ENCODE measurements around the gene ATP6V1F.

Gene ATP6V1F

GRCh38 chr7:128867241-128867640, 4.6 kb downstream of the ATP6V1F start:
- Histone ChIP-seq H4K20me1 (ENCODE audit: insufficient read depth, low read length, poor library complexity, severe bottlenecking) (no peaks in the 10 kb centered on the region), H2AFZ (ENCODE audit: low read length) (no peak overlapping the region), H3K4me2 (ENCODE audit: low read depth, low read length, poor library complexity, severe bottlenecking) (no peak overlapping the region), H3K36me3 (ENCODE audit: insufficient read depth, low read length) (no peaks in the 10 kb centered on the region), H3K4me1 (ENCODE audit: insufficient read depth, low read length, poor library complexity, severe bottlenecking) (peaks cover 18% of the 10 kb centered on the region), H3F3A (ENCODE audit: low read depth) (no peaks in the 10 kb centered on the region), H3K9ac (ENCODE audit: low read depth, low read length, poor library complexity, severe bottlenecking) (no peak overlapping the region), H3K4me3 (ENCODE audit: low read length, poor library complexity, severe bottlenecking) (no peak overlapping the region), H3K9me3 (ENCODE audit: insufficient read depth, low read depth, low read length) (no peaks in the 10 kb centered on the region), H3K79me2 (ENCODE audit: insufficient read depth, low read length) (peaks cover 29% of the 10 kb centered on the region), H3K9me2 (replicated peaks; ENCODE audit: low read depth, low read length) (no peaks in the 10 kb centered on the region), H3K27me3 (ENCODE audit: insufficient read depth, low read length, poor library complexity, severe bottlenecking) (no peaks in the 10 kb centered on the region)
- TF ChIP-seq EZH2phosphoT487 (IDR thresholded peaks at IDR 0.05; ENCODE audit: borderline replicate concordance): no peak

GRCh38 chr7:128867842-128868623, 5.4 kb downstream of the ATP6V1F start:
- no peaks in the 10 kb centered on the region for H3K9me3 ChIP-seq (ENCODE audit: insufficient read depth, low read depth, low read length)
- no peaks in the 10 kb centered on the region for H3K9me2 ChIP-seq (replicated peaks; ENCODE audit: low read depth, low read length)
- H2AFZ ChIP-seq (ENCODE audit: low read length): no peak overlapping the region
- peak overlapping the region; percentile 72 for H3K9ac ChIP-seq (ENCODE audit: low read depth, low read length, poor library complexity, severe bottlenecking)
- H3K36me3 ChIP-seq (ENCODE audit: insufficient read depth, low read length): no peaks in the 10 kb centered on the region
- H3F3A ChIP-seq (ENCODE audit: low read depth): no peaks in the 10 kb centered on the region
- peaks cover 15% of the 10 kb centered on the region for H3K4me1 ChIP-seq (ENCODE audit: insufficient read depth, low read length, poor library complexity, severe bottlenecking)
- H4K20me1 ChIP-seq (ENCODE audit: insufficient read depth, low read length, poor library complexity, severe bottlenecking): no peaks in the 10 kb centered on the region
- no peak overlapping the region for H3K4me3 ChIP-seq (ENCODE audit: low read length, poor library complexity, severe bottlenecking)
- H3K27me3 ChIP-seq (ENCODE audit: insufficient read depth, low read length, poor library complexity, severe bottlenecking): no peaks in the 10 kb centered on the region
- H3K79me2 ChIP-seq (ENCODE audit: insufficient read depth, low read length): peaks cover 26% of the 10 kb centered on the region
- H3K4me2 ChIP-seq (ENCODE audit: low read depth, low read length, poor library complexity, severe bottlenecking): peak overlapping the region; percentile 82
- TF ChIP-seq CTCF (conservative IDR thresholded peaks at IDR 0.05; ENCODE audit: low read length): no peak
- no peak for TF ChIP-seq EZH2phosphoT487 (IDR thresholded peaks at IDR 0.05; ENCODE audit: borderline replicate concordance)

- H3K36me3 ChIP-seq (ENCODE audit: insufficient read depth, low read length): no peaks in the 10 kb centered on the region
- peaks cover 20% of the 10 kb centered on the region; the same call in 1 of the 2 replicates for H3K79me2 ChIP-seq (ENCODE audit: insufficient read depth, low read length)
- H3K4me2 ChIP-seq (ENCODE audit: low read depth, low read length, poor library complexity, severe bottlenecking): peak overlapping the region; percentile 82
- H3K4me1 ChIP-seq (ENCODE audit: insufficient read depth, low read length, poor library complexity, severe bottlenecking): peaks cover 14% of the 10 kb centered on the region
- TF ChIP-seq EZH2phosphoT487 (IDR thresholded peaks at IDR 0.05; ENCODE audit: borderline replicate concordance) (no peak), CTCF (conservative IDR thresholded peaks at IDR 0.05; ENCODE audit: low read length) (no peak)
- no peaks in the 10 kb centered on the region for H3K9me3 ChIP-seq (ENCODE audit: insufficient read depth, low read depth, low read length)
- no peaks in the 10 kb centered on the region for H3F3A ChIP-seq (ENCODE audit: low read depth)
- H3K9me2 ChIP-seq (replicated peaks; ENCODE audit: low read depth, low read length): no peaks in the 10 kb centered on the region
- H3K4me3 ChIP-seq (ENCODE audit: low read length, poor library complexity, severe bottlenecking): peak overlapping the region; percentile 71
- H3K9ac ChIP-seq (ENCODE audit: low read depth, low read length, poor library complexity, severe bottlenecking): peak overlapping the region; percentile 72
- H4K20me1 ChIP-seq (ENCODE audit: insufficient read depth, low read length, poor library complexity, severe bottlenecking): no peaks in the 10 kb centered on the region
- peak overlapping the region; percentile 59; the same call in 1 of the 2 replicates for H2AFZ ChIP-seq (ENCODE audit: low read length)
- H3K27me3 ChIP-seq (ENCODE audit: insufficient read depth, low read length, poor library complexity, severe bottlenecking): no peaks in the 10 kb centered on the region
Measured at GRCh38 chr7:128868624-128869137, 6.0 kb downstream of the ATP6V1F start.

Data from Loucy (cell line).